HepG2 (cell line): ENCODE data around the gene FUZ.

Experiments used
- MTA3 ChIP-seq: sonication (generic); formaldehyde crosslinking; IDR thresholded peaks from 2 replicates; pipeline ENCODE4 v1.4.0; 2020; ENCODE audit warnings: missing genetic modification reagents
- NFE2L2 ChIP-seq: fragments of 150-350 bp; IDR thresholded peaks from 2 replicates; pipeline ENCODE4 v1.6.1; 2014; ENCODE audit warnings: low read length
- RAD21 ChIP-seq: fragments of 450-650 bp; formaldehyde crosslinking; IDR thresholded peaks from 2 replicates; pipeline ENCODE4 v1.5.0; 2020; ENCODE audit warnings: mild to moderate bottlenecking
- RFX3 ChIP-seq: IDR thresholded peaks from 2 replicates; pipeline ENCODE4 v1.6.1; 2016; ENCODE audit warnings: missing biosample characterization, missing genetic modification reagents
- SIN3B ChIP-seq: fragments of 150-350 bp; IDR thresholded peaks from 2 replicates; pipeline ENCODE4 v1.6.1; 2014; ENCODE audit warnings: low read length
- SUZ12 ChIP-seq: fragments of 150-350 bp; IDR thresholded peaks from 2 replicates; pipeline ENCODE4 v1.6.1; 2014; ENCODE audit warnings: low read depth, low read length
- ZBTB20 ChIP-seq: sonication (generic); formaldehyde crosslinking; IDR thresholded peaks from 2 replicates; pipeline ENCODE4 v1.8.1; 2023; ENCODE audit warnings: missing genetic modification reagents, low read depth, mild to moderate bottlenecking, borderline replicate concordance
- TF ChIP-seq, protein P1 (sequence below): sonication (generic); formaldehyde crosslinking; IDR thresholded peaks from 2 replicates; pipeline ENCODE4 v1.4.0; 2020; ENCODE audit warnings: mild to moderate bottlenecking, missing genetic modification reagents
- TF ChIP-seq, protein P2 (sequence below): conservative IDR thresholded peaks from 2 replicates; pipeline ENCODE4 v1.6.1; 2018; ENCODE audit warnings: missing genetic modification reagents
- TF ChIP-seq, protein P3 (sequence below): IDR thresholded peaks from 2 replicates; pipeline ENCODE4 v1.6.1; 2016; ENCODE audit warnings: low read depth, missing genetic modification reagents, missing compliant biosample characterization
- TF ChIP-seq, protein P4 (sequence below): sonication (generic); formaldehyde crosslinking; IDR thresholded peaks from 2 replicates; pipeline ENCODE4 v1.5.0; 2020; ENCODE audit warnings: mild to moderate bottlenecking, missing genetic modification reagents, moderate library complexity
- TF ChIP-seq, protein P5 (sequence below): sonication (generic); formaldehyde crosslinking; IDR thresholded peaks from 2 replicates; pipeline ENCODE4 v1.9.0; 2021; ENCODE audit warnings: missing genetic modification reagents, borderline replicate concordance

DNA sequence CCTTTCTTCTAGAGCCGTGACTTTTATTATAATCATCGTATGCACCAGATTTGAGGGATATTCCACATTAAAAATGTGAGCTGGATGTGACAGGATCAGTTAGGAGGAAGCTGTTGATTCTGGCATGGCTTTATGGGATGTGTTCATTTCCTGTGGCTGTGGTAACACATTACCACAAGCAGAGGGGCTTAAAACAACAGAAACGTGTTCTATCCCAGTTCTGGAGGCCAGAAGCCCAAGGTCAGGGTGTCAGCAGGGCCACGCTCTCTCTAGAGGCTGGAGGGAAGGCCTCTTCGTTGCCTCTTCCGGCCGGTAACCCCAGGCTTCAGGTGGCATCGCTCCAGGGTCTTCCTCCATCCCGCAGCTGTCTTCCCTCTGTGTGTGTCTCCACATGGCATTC lies 19.5 kb upstream of the FUZ start:
- TF ChIP-seq, protein P1, sequence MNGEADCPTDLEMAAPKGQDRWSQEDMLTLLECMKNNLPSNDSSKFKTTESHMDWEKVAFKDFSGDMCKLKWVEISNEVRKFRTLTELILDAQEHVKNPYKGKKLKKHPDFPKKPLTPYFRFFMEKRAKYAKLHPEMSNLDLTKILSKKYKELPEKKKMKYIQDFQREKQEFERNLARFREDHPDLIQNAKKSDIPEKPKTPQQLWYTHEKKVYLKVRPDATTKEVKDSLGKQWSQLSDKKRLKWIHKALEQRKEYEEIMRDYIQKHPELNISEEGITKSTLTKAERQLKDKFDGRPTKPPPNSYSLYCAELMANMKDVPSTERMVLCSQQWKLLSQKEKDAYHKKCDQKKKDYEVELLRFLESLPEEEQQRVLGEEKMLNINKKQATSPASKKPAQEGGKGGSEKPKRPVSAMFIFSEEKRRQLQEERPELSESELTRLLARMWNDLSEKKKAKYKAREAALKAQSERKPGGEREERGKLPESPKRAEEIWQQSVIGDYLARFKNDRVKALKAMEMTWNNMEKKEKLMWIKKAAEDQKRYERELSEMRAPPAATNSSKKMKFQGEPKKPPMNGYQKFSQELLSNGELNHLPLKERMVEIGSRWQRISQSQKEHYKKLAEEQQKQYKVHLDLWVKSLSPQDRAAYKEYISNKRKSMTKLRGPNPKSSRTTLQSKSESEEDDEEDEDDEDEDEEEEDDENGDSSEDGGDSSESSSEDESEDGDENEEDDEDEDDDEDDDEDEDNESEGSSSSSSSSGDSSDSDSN (CRISPR knock-in tag) = no peak
- TF ChIP-seq, protein P2, sequence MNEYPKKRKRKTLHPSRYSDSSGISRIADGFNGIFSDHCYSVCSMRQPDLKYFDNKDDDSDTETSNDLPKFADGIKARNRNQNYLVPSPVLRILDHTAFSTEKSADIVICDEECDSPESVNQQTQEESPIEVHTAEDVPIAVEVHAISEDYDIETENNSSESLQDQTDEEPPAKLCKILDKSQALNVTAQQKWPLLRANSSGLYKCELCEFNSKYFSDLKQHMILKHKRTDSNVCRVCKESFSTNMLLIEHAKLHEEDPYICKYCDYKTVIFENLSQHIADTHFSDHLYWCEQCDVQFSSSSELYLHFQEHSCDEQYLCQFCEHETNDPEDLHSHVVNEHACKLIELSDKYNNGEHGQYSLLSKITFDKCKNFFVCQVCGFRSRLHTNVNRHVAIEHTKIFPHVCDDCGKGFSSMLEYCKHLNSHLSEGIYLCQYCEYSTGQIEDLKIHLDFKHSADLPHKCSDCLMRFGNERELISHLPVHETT = no peak
- TF ChIP-seq SUZ12 = no peak
- no peak for TF ChIP-seq NFE2L2
- TF ChIP-seq, protein P3, sequence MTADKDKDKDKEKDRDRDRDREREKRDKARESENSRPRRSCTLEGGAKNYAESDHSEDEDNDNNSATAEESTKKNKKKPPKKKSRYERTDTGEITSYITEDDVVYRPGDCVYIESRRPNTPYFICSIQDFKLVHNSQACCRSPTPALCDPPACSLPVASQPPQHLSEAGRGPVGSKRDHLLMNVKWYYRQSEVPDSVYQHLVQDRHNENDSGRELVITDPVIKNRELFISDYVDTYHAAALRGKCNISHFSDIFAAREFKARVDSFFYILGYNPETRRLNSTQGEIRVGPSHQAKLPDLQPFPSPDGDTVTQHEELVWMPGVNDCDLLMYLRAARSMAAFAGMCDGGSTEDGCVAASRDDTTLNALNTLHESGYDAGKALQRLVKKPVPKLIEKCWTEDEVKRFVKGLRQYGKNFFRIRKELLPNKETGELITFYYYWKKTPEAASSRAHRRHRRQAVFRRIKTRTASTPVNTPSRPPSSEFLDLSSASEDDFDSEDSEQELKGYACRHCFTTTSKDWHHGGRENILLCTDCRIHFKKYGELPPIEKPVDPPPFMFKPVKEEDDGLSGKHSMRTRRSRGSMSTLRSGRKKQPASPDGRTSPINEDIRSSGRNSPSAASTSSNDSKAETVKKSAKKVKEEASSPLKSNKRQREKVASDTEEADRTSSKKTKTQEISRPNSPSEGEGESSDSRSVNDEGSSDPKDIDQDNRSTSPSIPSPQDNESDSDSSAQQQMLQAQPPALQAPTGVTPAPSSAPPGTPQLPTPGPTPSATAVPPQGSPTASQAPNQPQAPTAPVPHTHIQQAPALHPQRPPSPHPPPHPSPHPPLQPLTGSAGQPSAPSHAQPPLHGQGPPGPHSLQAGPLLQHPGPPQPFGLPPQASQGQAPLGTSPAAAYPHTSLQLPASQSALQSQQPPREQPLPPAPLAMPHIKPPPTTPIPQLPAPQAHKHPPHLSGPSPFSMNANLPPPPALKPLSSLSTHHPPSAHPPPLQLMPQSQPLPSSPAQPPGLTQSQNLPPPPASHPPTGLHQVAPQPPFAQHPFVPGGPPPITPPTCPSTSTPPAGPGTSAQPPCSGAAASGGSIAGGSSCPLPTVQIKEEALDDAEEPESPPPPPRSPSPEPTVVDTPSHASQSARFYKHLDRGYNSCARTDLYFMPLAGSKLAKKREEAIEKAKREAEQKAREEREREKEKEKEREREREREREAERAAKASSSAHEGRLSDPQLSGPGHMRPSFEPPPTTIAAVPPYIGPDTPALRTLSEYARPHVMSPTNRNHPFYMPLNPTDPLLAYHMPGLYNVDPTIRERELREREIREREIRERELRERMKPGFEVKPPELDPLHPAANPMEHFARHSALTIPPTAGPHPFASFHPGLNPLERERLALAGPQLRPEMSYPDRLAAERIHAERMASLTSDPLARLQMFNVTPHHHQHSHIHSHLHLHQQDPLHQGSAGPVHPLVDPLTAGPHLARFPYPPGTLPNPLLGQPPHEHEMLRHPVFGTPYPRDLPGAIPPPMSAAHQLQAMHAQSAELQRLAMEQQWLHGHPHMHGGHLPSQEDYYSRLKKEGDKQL (CRISPR knock-in tag) = no peak
- no peak for TF ChIP-seq ZBTB20
- TF ChIP-seq, protein P4, sequence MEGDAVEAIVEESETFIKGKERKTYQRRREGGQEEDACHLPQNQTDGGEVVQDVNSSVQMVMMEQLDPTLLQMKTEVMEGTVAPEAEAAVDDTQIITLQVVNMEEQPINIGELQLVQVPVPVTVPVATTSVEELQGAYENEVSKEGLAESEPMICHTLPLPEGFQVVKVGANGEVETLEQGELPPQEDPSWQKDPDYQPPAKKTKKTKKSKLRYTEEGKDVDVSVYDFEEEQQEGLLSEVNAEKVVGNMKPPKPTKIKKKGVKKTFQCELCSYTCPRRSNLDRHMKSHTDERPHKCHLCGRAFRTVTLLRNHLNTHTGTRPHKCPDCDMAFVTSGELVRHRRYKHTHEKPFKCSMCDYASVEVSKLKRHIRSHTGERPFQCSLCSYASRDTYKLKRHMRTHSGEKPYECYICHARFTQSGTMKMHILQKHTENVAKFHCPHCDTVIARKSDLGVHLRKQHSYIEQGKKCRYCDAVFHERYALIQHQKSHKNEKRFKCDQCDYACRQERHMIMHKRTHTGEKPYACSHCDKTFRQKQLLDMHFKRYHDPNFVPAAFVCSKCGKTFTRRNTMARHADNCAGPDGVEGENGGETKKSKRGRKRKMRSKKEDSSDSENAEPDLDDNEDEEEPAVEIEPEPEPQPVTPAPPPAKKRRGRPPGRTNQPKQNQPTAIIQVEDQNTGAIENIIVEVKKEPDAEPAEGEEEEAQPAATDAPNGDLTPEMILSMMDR (CRISPR knock-in tag) = no peak
- TF ChIP-seq, protein P5, sequence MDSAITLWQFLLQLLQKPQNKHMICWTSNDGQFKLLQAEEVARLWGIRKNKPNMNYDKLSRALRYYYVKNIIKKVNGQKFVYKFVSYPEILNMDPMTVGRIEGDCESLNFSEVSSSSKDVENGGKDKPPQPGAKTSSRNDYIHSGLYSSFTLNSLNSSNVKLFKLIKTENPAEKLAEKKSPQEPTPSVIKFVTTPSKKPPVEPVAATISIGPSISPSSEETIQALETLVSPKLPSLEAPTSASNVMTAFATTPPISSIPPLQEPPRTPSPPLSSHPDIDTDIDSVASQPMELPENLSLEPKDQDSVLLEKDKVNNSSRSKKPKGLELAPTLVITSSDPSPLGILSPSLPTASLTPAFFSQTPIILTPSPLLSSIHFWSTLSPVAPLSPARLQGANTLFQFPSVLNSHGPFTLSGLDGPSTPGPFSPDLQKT (CRISPR knock-in tag) = no peak
- TF ChIP-seq SIN3B = no peak
- TF ChIP-seq RFX3 (CRISPR knock-in tag) = no peak
- no peak for TF ChIP-seq RAD21 (CRISPR knock-in tag)
- TF ChIP-seq MTA3 (CRISPR knock-in tag) = no peak
